Activated CD8-positive, alpha-beta memory T cell treated with anti-CD3 and anti-CD28 coated beads, Interleukin-2, amount 50 U/mL, for 24 hours (primary cell): Measurements from ENCODE around the gene FHOD3.

ENCODE experiments used
- DNase-seq: peaks from one replicate; pipeline ENCODE4 v3.0.0-alpha.2; 2020; ENCODE audit errors: extremely low read depth

Gene FHOD3

GRCh38 chr18:36381075-36381474 lies 83.6 kb downstream of the FHOD3 start:
- DNase-seq, result no peak

- DNase-seq, result no peak
These were observed 85.3 kb downstream of the FHOD3 start for GRCh38 chr18:36382854-36383253.

GRCh38 chr18:36386150-36386920 lies 88.8 kb downstream of the FHOD3 start:
- no peak for DNase-seq

- DNase-seq, result no peak
These were observed 89.8 kb downstream of the FHOD3 start for GRCh38 chr18:36387310-36387709.

GRCh38 chr18:36388310-36388709 lies 90.8 kb downstream of the FHOD3 start:
- DNase-seq, result no peak

- no peak for DNase-seq
These were observed 91.5 kb downstream of the FHOD3 start for GRCh38 chr18:36389027-36389426.

- DNase-seq, result no peak
These were observed 92.5 kb downstream of the FHOD3 start for GRCh38 chr18:36389811-36390581.

GRCh38 chr18:36391426-36392145 lies 94.1 kb downstream of the FHOD3 start:
- DNase-seq, result no peak

- DNase-seq, result no peak
These were observed 94.9 kb downstream of the FHOD3 start for GRCh38 chr18:36392164-36392978.

- no peak for DNase-seq
These were observed 95.4 kb downstream of the FHOD3 start for GRCh38 chr18:36392979-36393287.

GRCh38 chr18:36394486-36394885 lies 97.0 kb downstream of the FHOD3 start:
- no peak for DNase-seq

GRCh38 chr18:36396190-36396589 lies 98.7 kb downstream of the FHOD3 start:
- DNase-seq, result no peak

GRCh38 chr18:36397033-36397432 lies 99.5 kb downstream of the FHOD3 start:
- DNase-seq, result no peak

GRCh38 chr18:36398419-36398818 lies 100.9 kb downstream of the FHOD3 start:
- no peak for DNase-seq

GRCh38 chr18:36399055-36399454 lies 101.5 kb downstream of the FHOD3 start:
- DNase-seq, result no peak

- DNase-seq, result no peak
These were observed 103.9 kb downstream of the FHOD3 start for GRCh38 chr18:36401462-36401861.

GRCh38 chr18:36402765-36403396 lies 105.4 kb downstream of the FHOD3 start:
- DNase-seq, result no peak

GRCh38 chr18:36403896-36404820 lies 106.6 kb downstream of the FHOD3 start:
- DNase-seq, result no peak

GRCh38 chr18:36405611-36406010 lies 108.1 kb downstream of the FHOD3 start:
- no peak for DNase-seq

- no peak for DNase-seq
These were observed 109.3 kb downstream of the FHOD3 start for GRCh38 chr18:36406805-36407204.
